ENCODE results near the gene NDOR1. TPM values are rescaled to one million over a fixed set of nuclear protein-coding genes. Genes with fewer than 3 reads are reported as not detected.

Gene NDOR1
- total and polyA plus RNA-seq, 2 experiments from 2014 or later = 8.5 to 12.4 TPM

- Histone ChIP-seq H3K36me3 (ENCODE audit: low read depth) (no peaks in the 10 kb centered on the region), H3K4me3 (peak overlapping the region; percentile 66), H3K4me1 (ENCODE audit: insufficient read depth) (peaks cover 20% of the 10 kb centered on the region), H3K9me2 (ENCODE audit: insufficient read depth) (no peaks in the 10 kb centered on the region), H4K20me1 (ENCODE audit: insufficient read depth) (no peaks in the 10 kb centered on the region), H3K4me2 (ENCODE audit: unreplicated experiment) (peak overlapping the region; percentile 79), H3K9ac (peak overlapping the region; percentile 61), H3K27ac (no peak overlapping the region), H3F3A (ENCODE audit: insufficient read depth) (no peaks in the 10 kb centered on the region; the same call in 1 of the 2 replicates), H3K27me3 (replicated peaks; ENCODE audit: insufficient read depth) (no peaks in the 10 kb centered on the region), H3K9me3 (ENCODE audit: low read depth) (no peaks in the 10 kb centered on the region), H3K79me2 (ENCODE audit: insufficient read depth) (peaks cover 84% of the 10 kb centered on the region), H2AFZ (no peak overlapping the region)
- in situ Hi-C loops (cut with MboI) = no loop called here
- peak; percentile 28 for DNase-seq
- WGBS, 2 experiments (ENCODE audit: low coverage in 1 of 2, low lambda C conversion rate in 2 of 2, missing lambda C conversion rate in 2 of 2) = 14 to 31% methylated on average over 38 to 39 of the region's 51 CpGs
- no peak for TF ChIP-seq EZH2phosphoT487 (IDR thresholded peaks at IDR 0.05; ENCODE audit: insufficient read depth, low read depth)
- TF ChIP-seq EZH2 (IDR thresholded peaks at IDR 0.05; ENCODE audit: insufficient read depth, poor library complexity, severe bottlenecking) = no peak
Measured at GRCh38 chr9:137199411-137200121, 5.9 kb upstream of the NDOR1 start.

GRCh38 chr9:137200311-137201204 is 4.9 kb upstream of the NDOR1 start, which contains the start of gene TPRN:
Gene TPRN (minus strand): TSS chr9:137200741. CDS start chr9:137200711, 30 bp downstream.
- Histone ChIP-seq H3F3A (ENCODE audit: insufficient read depth) (no peaks in the 10 kb centered on the region; the same call in 1 of the 2 replicates), H3K9me2 (ENCODE audit: insufficient read depth) (no peaks in the 10 kb centered on the region), H3K79me2 (ENCODE audit: insufficient read depth) (peaks cover 83% of the 10 kb centered on the region), H3K9me3 (ENCODE audit: low read depth) (no peaks in the 10 kb centered on the region), H2AFZ (peak within 1 kb of the TSS; percentile 74), H3K9ac (peak within 1 kb of the TSS; percentile 73), H3K4me2 (ENCODE audit: unreplicated experiment) (peak within 1 kb of the TSS; percentile 92), H3K27me3 (replicated peaks; ENCODE audit: insufficient read depth) (no peaks in the 10 kb centered on the region), H3K4me3 (peak within 1 kb of the TSS; percentile 90), H3K27ac (peak within 1 kb of the TSS; percentile 43; the same call in 1 of the 2 replicates), H3K4me1 (ENCODE audit: insufficient read depth) (peaks cover 20% of the 10 kb centered on the region), H3K36me3 (ENCODE audit: low read depth) (no peaks in the 10 kb centered on the region), H4K20me1 (ENCODE audit: insufficient read depth) (no peaks in the 10 kb centered on the region)
- TF ChIP-seq EZH2 (IDR thresholded peaks at IDR 0.05; ENCODE audit: insufficient read depth, poor library complexity, severe bottlenecking) (no peak), EZH2phosphoT487 (IDR thresholded peaks at IDR 0.05; ENCODE audit: insufficient read depth, low read depth) (no peak)
- in situ Hi-C loops (cut with MboI) = no loop called here
- WGBS, 2 experiments (ENCODE audit: low coverage in 1 of 2, low lambda C conversion rate in 2 of 2, missing lambda C conversion rate in 2 of 2) = 2% methylated on average over 39 to 70 of the region's 118 CpGs
- DNase-seq = peak; percentile 100

DNA sequence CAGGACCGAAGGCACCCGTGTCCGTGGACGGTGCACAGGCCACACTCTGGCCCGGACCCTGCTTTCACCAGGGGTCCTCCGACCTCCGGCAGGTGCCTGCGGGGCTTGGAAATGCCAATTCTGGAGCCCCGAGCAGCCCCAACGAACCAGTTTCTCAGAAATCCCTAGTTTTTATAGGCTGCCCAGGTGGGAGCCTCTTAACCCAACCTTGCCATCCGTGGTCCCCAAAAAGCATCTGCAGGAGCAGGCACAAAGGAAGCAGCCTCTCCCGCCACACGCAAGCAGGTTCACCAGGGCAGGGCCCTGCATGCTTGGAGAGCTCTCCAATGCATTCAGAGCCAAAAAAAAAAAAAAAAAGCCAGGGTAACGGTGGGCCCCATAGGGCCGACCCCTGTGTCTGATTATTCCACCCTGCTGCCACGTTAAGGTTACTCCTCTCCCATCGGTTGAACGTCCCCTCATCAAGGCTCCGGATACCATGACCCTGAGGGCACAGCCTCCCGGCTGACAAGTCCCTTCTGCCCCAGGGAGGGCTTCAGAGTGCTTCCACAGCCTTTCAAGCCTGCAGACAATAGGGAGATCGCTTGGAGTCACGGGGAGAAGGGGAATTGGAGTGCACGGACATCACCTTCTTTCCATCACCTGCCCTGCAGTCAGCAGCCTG is 4.2 kb upstream of the NDOR1 start:
- no peaks in the 10 kb centered on the region for H3K9me3 ChIP-seq (ENCODE audit: low read depth)
- TF ChIP-seq EZH2phosphoT487 (IDR thresholded peaks at IDR 0.05; ENCODE audit: insufficient read depth, low read depth) (no peak), EZH2 (IDR thresholded peaks at IDR 0.05; ENCODE audit: insufficient read depth, poor library complexity, severe bottlenecking) (no peak)
- DNase-seq = peak; percentile 27
- H3K4me3 ChIP-seq = peak overlapping the region; percentile 90
- peak overlapping the region; percentile 92 for H3K4me2 ChIP-seq (ENCODE audit: unreplicated experiment)
- in situ Hi-C loops (cut with MboI) = no loop called here
- H3F3A ChIP-seq (ENCODE audit: insufficient read depth) = no peaks in the 10 kb centered on the region; the same call in 1 of the 2 replicates
- H4K20me1 ChIP-seq (ENCODE audit: insufficient read depth) = no peaks in the 10 kb centered on the region
- peaks cover 86% of the 10 kb centered on the region for H3K79me2 ChIP-seq (ENCODE audit: insufficient read depth)
- 0 out of 2 replicates have a peak overlapping the region, but pooled peaks have one; percentile 10 for H3K27ac ChIP-seq
- no peaks in the 10 kb centered on the region for H3K27me3 ChIP-seq (replicated peaks; ENCODE audit: insufficient read depth)
- no peaks in the 10 kb centered on the region for H3K9me2 ChIP-seq (ENCODE audit: insufficient read depth)
- H2AFZ ChIP-seq = peak overlapping the region; percentile 74
- 11 to 16% methylated on average over 23 of the region's 23 CpGs for WGBS, 2 experiments (ENCODE audit: low coverage in 1 of 2, low lambda C conversion rate in 2 of 2, missing lambda C conversion rate in 2 of 2)
- no peaks in the 10 kb centered on the region for H3K36me3 ChIP-seq (ENCODE audit: low read depth)
- H3K9ac ChIP-seq = peak overlapping the region; percentile 73
- peaks cover 22% of the 10 kb centered on the region for H3K4me1 ChIP-seq (ENCODE audit: insufficient read depth)

DNA sequence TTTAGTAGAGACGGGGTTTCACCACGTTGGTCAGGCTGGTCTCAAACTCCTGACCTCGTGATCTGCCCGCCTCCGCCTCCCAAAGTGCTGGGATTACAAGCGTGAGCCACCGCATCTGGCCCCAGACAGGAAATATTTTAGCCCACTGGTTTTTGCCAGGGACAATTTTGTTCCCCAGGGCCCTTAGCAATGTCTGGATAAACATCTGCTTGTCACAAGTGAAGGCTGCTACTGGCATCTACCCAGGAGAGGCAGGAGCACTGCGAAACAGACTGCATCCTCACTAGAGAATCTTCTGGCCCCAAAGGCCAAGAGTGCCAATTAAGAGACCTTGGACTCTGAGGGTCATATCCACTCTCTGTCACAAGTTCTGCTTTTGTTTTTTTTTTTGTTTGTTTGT is 2.5 kb upstream of the NDOR1 start:
- H4K20me1 ChIP-seq (ENCODE audit: insufficient read depth) = no peaks in the 10 kb centered on the region
- no peaks in the 10 kb centered on the region for H3K9me3 ChIP-seq (ENCODE audit: low read depth)
- H3K4me2 ChIP-seq (ENCODE audit: unreplicated experiment) = no peak overlapping the region
- H3K36me3 ChIP-seq (ENCODE audit: low read depth) = no peaks in the 10 kb centered on the region
- H3K4me3 ChIP-seq = no peak overlapping the region
- H3K9me2 ChIP-seq (ENCODE audit: insufficient read depth) = no peaks in the 10 kb centered on the region
- TF ChIP-seq EZH2 (IDR thresholded peaks at IDR 0.05; ENCODE audit: insufficient read depth, poor library complexity, severe bottlenecking) (no peak), EZH2phosphoT487 (IDR thresholded peaks at IDR 0.05; ENCODE audit: insufficient read depth, low read depth) (no peak)
- no peaks in the 10 kb centered on the region for H3K27me3 ChIP-seq (replicated peaks; ENCODE audit: insufficient read depth)
- DNase-seq = no peak
- H3K4me1 ChIP-seq (ENCODE audit: insufficient read depth) = peaks cover 25% of the 10 kb centered on the region
- no peaks in the 10 kb centered on the region; the same call in 1 of the 2 replicates for H3F3A ChIP-seq (ENCODE audit: insufficient read depth)
- no peak overlapping the region for H3K27ac ChIP-seq
- no peak overlapping the region for H2AFZ ChIP-seq
- in situ Hi-C loops (cut with MboI) = no loop called here
- H3K79me2 ChIP-seq (ENCODE audit: insufficient read depth) = peaks cover 82% of the 10 kb centered on the region
- H3K9ac ChIP-seq = no peak overlapping the region
- 55 to 63% methylated on average over 8 of the region's 8 CpGs for WGBS, 2 experiments (ENCODE audit: low coverage in 1 of 2, low lambda C conversion rate in 2 of 2, missing lambda C conversion rate in 2 of 2)

Measured in GM23248 (cell line).